HepG2 (cell line): ENCODE measurements around the gene SETD3. TPM values are rescaled to one million over a fixed set of nuclear protein-coding genes. Genes with fewer than 3 reads are reported as not detected.

Experiments
- ATAC-seq: fragments of 200-7000 bp; cut with Tn5 transposase; 3 replicates; pipeline ENCODE4 v1.9.1; 2020; ENCODE audit warnings: mild to moderate bottlenecking, moderate library complexity
- BruUV-seq: library from RNA; stranded (reverse); fragments of 400-500 nt; replicated peaks from 2 replicates; lab custom pipeline; 2021; lab: Mats Ljungman, UMichigan
- CTCF ChIA-PET: fragments of 300-600 bp; formaldehyde crosslinking; extraction: SDS; loops from one replicate; lab custom pipeline; 2021; ENCODE audit warnings: low total read pairs, inconsistent platforms, low intra/inter-chr PET ratio; lab: Yijun Ruan, JAX
- POLR2A ChIA-PET: fragments of 350-600 bp; sonication (Branson Sonifier 250); formaldehyde crosslinking; loops from one replicate; lab custom pipeline; 2020; ENCODE audit warnings: antibody characterized with exemption, inconsistent platforms; lab: Yijun Ruan, JAX
- DNase-seq: peaks from one replicate; pipeline ENCODE4 v3.0.0-alpha.2; 2015; ENCODE audit warnings: low spot score
- FAIRE-seq: peaks from 3 replicates; lab custom pipeline; 2011; peaks lifted over from hg19 to GRCh38; lab: Jason Lieb, UNC
- H2AFZ ChIP-seq: one replicate; pipeline ENCODE4 v1.6.1; 2011; ENCODE audit warnings: low read length, inconsistent platforms
- H3K27ac ChIP-seq: fragments of 300-600 bp; 3 replicates; pipeline ENCODE4 v1.8.0; 2011; ENCODE audit warnings: mixed run types, mild to moderate bottlenecking, mixed read lengths, low read length, inconsistent platforms; ENCODE audit not compliant: insufficient read depth; ENCODE audit errors: extremely low read length
- H3K27me3 ChIP-seq, 2 experiments: fragments of 200-600 bp in 1 of 2; 2 replicates in 1 of 2; 3 replicates in 1 of 2; pipeline versions ENCODE4 v1.6.0 to v1.8.0; 2011; ENCODE audit warnings: low read length in 2 of 2, mild to moderate bottlenecking in 2 of 2, moderate library complexity in 2 of 2, inconsistent platforms in 1 of 2; ENCODE audit not compliant: insufficient read depth in 2 of 2, control insufficient read depth in 1 of 2
- H3K36me3 ChIP-seq, 2 experiments: fragments of 200-600 bp in 1 of 2; replicated peaks in 1 of 2; 2 replicates in 1 of 2; 3 replicates in 1 of 2; pipeline versions ENCODE4 v1.5.1 to v1.8.0; 2011; ENCODE audit warnings: low read length in 2 of 2, inconsistent platforms in 1 of 2; ENCODE audit not compliant: insufficient read depth in 2 of 2, control insufficient read depth in 1 of 2
- H3K4me1 ChIP-seq: 2 replicates; pipeline ENCODE4 v1.5.1; 2012; ENCODE audit warnings: low read length, inconsistent platforms; ENCODE audit not compliant: insufficient read depth
- H3K4me2 ChIP-seq: 2 replicates; pipeline ENCODE4 v1.6.0; 2011; ENCODE audit warnings: low read depth, low read length, inconsistent platforms
- H3K4me3 ChIP-seq, 3 experiments: fragments of 200-600 bp in 1 of 3; sonication (generic), shearing (Covaris generic) in 1 of 3; replicated peaks in 1 of 3; 2 replicates each; pipeline ENCODE4 v1.5.1; 2011 to 2016; ENCODE audit warnings: low read length in 3 of 3, inconsistent platforms in 2 of 3, low read depth in 2 of 3, mild to moderate bottlenecking in 2 of 3, control low read depth in 1 of 3, mixed read lengths in 1 of 3; ENCODE audit not compliant: insufficient read depth in 1 of 3
- H3K79me2 ChIP-seq: one replicate; pipeline ENCODE4 v1.6.1; 2011; ENCODE audit warnings: low read length, inconsistent platforms; ENCODE audit not compliant: insufficient read depth
- H3K9ac ChIP-seq: 2 replicates; pipeline ENCODE4 v1.6.0; 2011; ENCODE audit warnings: mild to moderate bottlenecking, low read depth, low read length, inconsistent platforms; ENCODE audit not compliant: insufficient read depth
- H3K9me3 ChIP-seq: 2 replicates; pipeline ENCODE4 v1.5.1; 2012; ENCODE audit warnings: mild to moderate bottlenecking, low read length
- H4K20me1 ChIP-seq: 2 replicates; pipeline ENCODE4 v1.6.0; 2011; ENCODE audit warnings: inconsistent platforms, mild to moderate bottlenecking, low read length, moderate library complexity; ENCODE audit not compliant: insufficient read depth
- CREM ChIP-seq, 2 experiments: sonication (generic) in 1 of 2; formaldehyde crosslinking in 1 of 2; IDR thresholded peaks; 2 replicates each; pipeline versions ENCODE4 v1.4.0 to v1.6.1; 2016 to 2020; ENCODE audit warnings: antibody characterized with exemption in 1 of 2, mild to moderate bottlenecking in 1 of 2, missing genetic modification reagents in 1 of 2
- CSRNP1 ChIP-seq: sonication (generic); formaldehyde crosslinking; IDR thresholded peaks from 2 replicates; pipeline ENCODE4 v1.8.1; 2023; ENCODE audit warnings: mild to moderate bottlenecking, missing genetic modification reagents
- GMEB2 ChIP-seq: IDR thresholded peaks from 2 replicates; pipeline ENCODE4 v1.6.1; 2016; ENCODE audit warnings: missing biosample characterization, missing genetic modification reagents, low read depth
- HOXD1 ChIP-seq: sonication (generic); formaldehyde crosslinking; IDR thresholded peaks from 2 replicates; pipeline ENCODE4 v1.5.0; 2020; ENCODE audit warnings: missing genetic modification reagents
- SAFB2 ChIP-seq: sonication (generic); formaldehyde crosslinking; IDR thresholded peaks from 2 replicates; pipeline ENCODE4 v1.5.1; 2020; ENCODE audit warnings: missing genetic modification reagents, low read depth, mild to moderate bottlenecking, borderline replicate concordance
- ZNF33A ChIP-seq: sonication (generic); formaldehyde crosslinking; IDR thresholded peaks from 2 replicates; pipeline ENCODE4 v1.5.1; 2020; ENCODE audit warnings: missing genetic modification reagents, mild to moderate bottlenecking, moderate library complexity, borderline replicate concordance
- ZNF512B ChIP-seq: sonication (generic); formaldehyde crosslinking; IDR thresholded peaks from 2 replicates; pipeline ENCODE4 v1.5.1; 2020; ENCODE audit warnings: missing genetic modification reagents, mild to moderate bottlenecking, borderline replicate concordance
- ZNF564 ChIP-seq: sonication (generic); formaldehyde crosslinking; IDR thresholded peaks from 2 replicates; pipeline ENCODE4 v1.8.1; 2023; ENCODE audit warnings: mild to moderate bottlenecking, missing genetic modification reagents
- ZNF615 ChIP-seq: sonication (generic); formaldehyde crosslinking; IDR thresholded peaks from 2 replicates; pipeline ENCODE4 v1.5.0; 2020; ENCODE audit warnings: mild to moderate bottlenecking, missing genetic modification reagents, borderline replicate concordance
- WGBS: methylation state at CpG from one replicate; pipeline ENCODE4 v1.1.6; 2017; ENCODE audit warnings: low lambda C conversion rate; 5-methylcytosine and 5-hydroxymethylcytosine counted together
- in situ Hi-C: cut with HindIII; loops from 2 replicates; pipeline ENCODE4 v1.10.0; 2017; ENCODE audit warnings: low pct_unique_long_range_greater_than_20kb; ENCODE audit not compliant: extremely low pct_ligation_motif_present
- intact Hi-C: fragments of 100-400 bp; cut with micrococcal nuclease; formaldehyde crosslinking; loops from one replicate; pipeline ENCODE4 v1.10.0; 2022; ENCODE audit not compliant: unreplicated experiment
- polyA plus RNA-seq, 8 experiments: library from polyadenylated mRNA; depleted of rRNA in 3 of 8; stranded (reverse) in 7 of 8; unstranded in 1 of 8; fragments of >200 nt; fragmentation: Illumina TruSeq in 4 of 8; extraction: Trizol in 4 of 8; gene quantifications; 2 replicates each; pipeline versions ENCODE4 v1.2.1 to v1.2.3, GENCODE V29; 2011 to 2016; ENCODE audit warnings: low read depth in 4 of 8, missing spikeins in 1 of 8, mixed read lengths in 1 of 8; ENCODE audit not compliant: insufficient read depth in 1 of 8
- total RNA-seq, 5 experiments: library from RNA; depleted of rRNA; stranded (reverse); fragments of >200 nt; fragmentation: Illumina TruSeq; extraction: Trizol; gene quantifications; 2 replicates each; pipeline ENCODE4 v1.2.3, GENCODE V29; 2016; ENCODE audit warnings: low read depth in 1 of 5

SETD3 gene
- total and polyA plus RNA-seq, 2 of the 13 experiments (the other 11 are each of a cell fraction or from before 2014, with no cell fraction given) = 30.3 to 67.1 TPM

- DNase-seq (no peak), ATAC-seq (no peak), FAIRE-seq (no peak)
- no peak overlapping the region for H3K27ac ChIP-seq
- no peak overlapping the region for H2AFZ ChIP-seq
- in situ Hi-C loops = no loop called here
- no peak for TF ChIP-seq GMEB2 (CRISPR knock-in tag)
- TF ChIP-seq HOXD1 (CRISPR knock-in tag) = no peak
- no peak for TF ChIP-seq ZNF564 (CRISPR knock-in tag)
- TF ChIP-seq ZNF33A (CRISPR knock-in tag) = no peak
- no peak for TF ChIP-seq CREM (IDR thresholded peaks at IDR 0.05)
- TF ChIP-seq CREM (CRISPR knock-in tag; IDR thresholded peaks at IDR 0.05) = no peak
- no peak for TF ChIP-seq CSRNP1 (CRISPR knock-in tag)
- no peak for TF ChIP-seq SAFB2
- TF ChIP-seq ZNF512B (CRISPR knock-in tag) = no peak
- TF ChIP-seq ZNF615 = no peak
- peaks cover 6% of the 10 kb centered on the region for H3K4me1 ChIP-seq
- no peaks in the 10 kb centered on the region for H4K20me1 ChIP-seq
- H3K27me3 ChIP-seq = no peaks in the 10 kb centered on the region
- BruUV-seq = no TSS peak
- H3K4me2 ChIP-seq = no peak overlapping the region
- H3K4me3 ChIP-seq = no peak overlapping the region
- H3K9ac ChIP-seq = no peak overlapping the region
- ChIA-PET CTCF (no interaction called here), POLR2A (no interaction called here)
- intact Hi-C loops = no loop called here
- H3K79me2 ChIP-seq = no peaks in the 10 kb centered on the region
- WGBS = 87% methylated on average over 9 of the region's 11 CpGs
- peaks cover 7 to 43% of the 10 kb centered on the region in 2 experiments for H3K36me3 ChIP-seq
- H3K9me3 ChIP-seq = no peaks in the 10 kb centered on the region
Measured at GRCh38 chr14:99407416-99407815, 73.2 kb downstream of the SETD3 start.
